T-helper 2 cell treated with Interferon-gamma antibody and Interleukin-4, amounts not matched to agents 100 ng/mL and 5 ng/mL, for 36 hours (primary cell): ENCODE data around the gene COPZ2. TPM values are rescaled to one million over a fixed set of nuclear protein-coding genes. Genes with fewer than 3 reads are reported as not detected.
"Not testable (repeated sequence)": the region's sequence is repeated elsewhere in the genome, so short reads cannot be mapped to it uniquely, and the experiment has no call there.

ENCODE experiments used
- intact Hi-C: fragments of 100-400 bp; cut with micrococcal nuclease; formaldehyde crosslinking; loops from one replicate; pipeline ENCODE4 v1.15.1; 2023
- total RNA-seq: library from RNA; stranded (reverse); gene quantifications from 2 replicates; pipeline ENCODE4 v1.2.3, GENCODE V29; 2022

COPZ2 gene
- total RNA-seq, 1 donor from 2014 or later: 4.0 TPM

GRCh38 chr17:48034734-48035133 is 2.9 kb downstream of the COPZ2 start:
- intact Hi-C loops: not testable (repeated sequence)

- intact Hi-C loops: no loop called here
Observed at GRCh38 chr17:48031966-48032365, 5.6 kb downstream of the COPZ2 start.

- intact Hi-C loops: no loop called here
Observed at GRCh38 chr17:48030531-48030930, 7.1 kb downstream of the COPZ2 start.

GRCh38 chr17:48028736-48029135 is 8.9 kb downstream of the COPZ2 start:
- intact Hi-C loops: loop anchor here (10.0 kb wide), 1 partner anchor 306 kb away; no protein-coding TSS in a partner anchor

GRCh38 chr17:48027322-48027981 is 10.1 kb downstream of the COPZ2 start:
- intact Hi-C loops: loop anchor here (10.0 kb wide), 1 partner anchor 307 kb away; no protein-coding TSS in a partner anchor

GRCh38 chr17:48026502-48027321 is 10.9 kb downstream of the COPZ2 start:
- intact Hi-C loops: loop anchor here (10.0 kb wide), 1 partner anchor 308 kb away; no protein-coding TSS in a partner anchor

- intact Hi-C loops: loop anchor here (1.0 to 10.0 kb wide), 7 partner anchors 22 to 592 kb away; partner anchors contain the start of genes CDK5RAP3, NFE2L1 and SNX11
Observed at GRCh38 chr17:48025904-48026501, 11.6 kb downstream of the COPZ2 start.

- intact Hi-C loops: loop anchor here (1.0 to 10.0 kb wide), 7 partner anchors 23 to 593 kb away; partner anchors contain the start of genes CDK5RAP3, NFE2L1 and SNX11
Observed at GRCh38 chr17:48025040-48025903, 12.3 kb downstream of the COPZ2 start.

GRCh38 chr17:48024149-48025039 is 13.2 kb downstream of the COPZ2 start:
- intact Hi-C loops: loop anchor here (1.0 to 10.0 kb wide), 7 partner anchors 24 to 594 kb away; partner anchors contain the start of genes CDK5RAP3, NFE2L1 and SNX11

- intact Hi-C loops: loop anchor here (2.0 to 10.0 kb wide), 2 partner anchors 53 to 311 kb away; partner anchors contain the start of gene CDK5RAP3
Observed at GRCh38 chr17:48023400-48024148, 14.0 kb downstream of the COPZ2 start.

GRCh38 chr17:48022901-48023300 is 14.7 kb downstream of the COPZ2 start:
- intact Hi-C loops: loop anchor here (10.0 kb wide), 1 partner anchor 312 kb away; no protein-coding TSS in a partner anchor

GRCh38 chr17:48021934-48022333 is 15.7 kb downstream of the COPZ2 start:
- intact Hi-C loops: loop anchor here (10.0 kb wide), 1 partner anchor 313 kb away; no protein-coding TSS in a partner anchor

GRCh38 chr17:48017817-48018158 is 19.8 kb downstream of the COPZ2 start:
- intact Hi-C loops: loop anchor here (2.0 kb wide), 1 partner anchor 39 kb away; no protein-coding TSS in a partner anchor

- intact Hi-C loops: loop anchor here (2.0 kb wide), 1 partner anchor 37 kb away; no protein-coding TSS in a partner anchor
Observed at GRCh38 chr17:48016112-48016511, 21.5 kb downstream of the COPZ2 start.

- intact Hi-C loops: no loop called here
Observed at GRCh38 chr17:48014595-48015111, 22.9 kb downstream of the COPZ2 start.

GRCh38 chr17:48013876-48014594 is 23.6 kb downstream of the COPZ2 start:
- intact Hi-C loops: no loop called here

GRCh38 chr17:48012654-48013053 is 24.9 kb downstream of the COPZ2 start:
- intact Hi-C loops: no loop called here

- intact Hi-C loops: no loop called here
Observed at GRCh38 chr17:48012151-48012520, 25.5 kb downstream of the COPZ2 start.
